HepG2 (cell line): ENCODE data around the gene CGB8. TPM values are rescaled to one million over a fixed set of nuclear protein-coding genes. Genes with fewer than 3 reads are reported as not detected.

Experiments used
- DBP ChIP-seq: sonication (generic); formaldehyde crosslinking; IDR thresholded peaks from 2 replicates; pipeline ENCODE4 v1.4.0; 2020; ENCODE audit warnings: missing genetic modification reagents; ENCODE audit errors: not compliant biosample characterization
- LCORL ChIP-seq, 2 experiments: fragments of 450-650 bp in 1 of 2; sonication (generic) in 1 of 2; formaldehyde crosslinking in 1 of 2; IDR thresholded peaks; 2 replicates each; pipeline versions ENCODE4 v1.5.0 to v1.6.1; 2017 to 2020; ENCODE audit warnings: antibody characterized with exemption in 1 of 2, missing genetic modification reagents in 1 of 2
- MAZ ChIP-seq, 2 experiments: sonication (generic) in 1 of 2; formaldehyde crosslinking in 1 of 2; IDR thresholded peaks; 2 replicates each; pipeline versions ENCODE4 v1.5.0 to v1.6.1; 2012 to 2020; ENCODE audit warnings: low read depth in 2 of 2, mild to moderate bottlenecking in 2 of 2, borderline replicate concordance in 1 of 2, improper control_type of control experiment in 1 of 2, low read length in 1 of 2, missing genetic modification reagents in 1 of 2, moderate library complexity in 1 of 2
- RBFOX2 ChIP-seq: fragments of 200-400 bp; formaldehyde crosslinking; IDR thresholded peaks from 2 replicates; pipeline ENCODE4 v1.6.1; 2017; ENCODE audit warnings: low read depth, mild to moderate bottlenecking, low read length
- SOX6 ChIP-seq, 2 experiments: fragments of 450-650 bp in 1 of 2; sonication (generic) in 1 of 2; formaldehyde crosslinking in 1 of 2; IDR thresholded peaks; 2 replicates each; pipeline versions ENCODE4 v1.4.0 to v1.6.1; 2017 to 2020; ENCODE audit warnings: antibody characterized with exemption in 1 of 2, mild to moderate bottlenecking in 1 of 2, missing genetic modification reagents in 1 of 2
- ZBTB3 ChIP-seq: sonication (generic); formaldehyde crosslinking; IDR thresholded peaks from 2 replicates; pipeline ENCODE4 v1.4.0; 2020; ENCODE audit warnings: low read depth, mild to moderate bottlenecking, moderate library complexity, missing genetic modification reagents, borderline replicate concordance
- ZNF232 ChIP-seq: sonication (generic); formaldehyde crosslinking; IDR thresholded peaks from 2 replicates; pipeline ENCODE4 v1.4.0; 2020; ENCODE audit warnings: missing genetic modification reagents, borderline replicate concordance
- ZNF280B ChIP-seq: sonication (generic); formaldehyde crosslinking; IDR thresholded peaks from 2 replicates; pipeline ENCODE4 v1.5.0; 2020; ENCODE audit warnings: missing genetic modification reagents, mild to moderate bottlenecking, borderline replicate concordance
- ZNF446 ChIP-seq: sonication (generic); formaldehyde crosslinking; IDR thresholded peaks from 2 replicates; pipeline ENCODE4 v1.5.0; 2020; ENCODE audit warnings: mild to moderate bottlenecking, missing genetic modification reagents
- ZNF761 ChIP-seq: sonication (generic); formaldehyde crosslinking; conservative IDR thresholded peaks from 2 replicates; pipeline ENCODE4 v1.4.0; 2020; ENCODE audit warnings: mild to moderate bottlenecking, missing genetic modification reagents
- ZNF777 ChIP-seq: sonication (generic); formaldehyde crosslinking; IDR thresholded peaks from 2 replicates; pipeline ENCODE4 v1.4.0; 2020; ENCODE audit warnings: missing genetic modification reagents
- polyA plus RNA-seq, 8 experiments: library from polyadenylated mRNA; depleted of rRNA in 3 of 8; stranded (reverse) in 7 of 8; unstranded in 1 of 8; fragments of >200 nt; fragmentation: Illumina TruSeq in 4 of 8; extraction: Trizol in 4 of 8; gene quantifications; 2 replicates each; pipeline versions ENCODE4 v1.2.1 to v1.2.3, GENCODE V29; 2011 to 2016; ENCODE audit warnings: low read depth in 4 of 8, missing spikeins in 1 of 8, mixed read lengths in 1 of 8; ENCODE audit not compliant: insufficient read depth in 1 of 8
- total RNA-seq, 5 experiments: library from RNA; depleted of rRNA; stranded (reverse); fragments of >200 nt; fragmentation: Illumina TruSeq; extraction: Trizol; gene quantifications; 2 replicates each; pipeline ENCODE4 v1.2.3, GENCODE V29; 2016; ENCODE audit warnings: low read depth in 1 of 5
- TF ChIP-seq, protein P1 (sequence below): sonication (generic); formaldehyde crosslinking; IDR thresholded peaks from 2 replicates; pipeline ENCODE4 v1.5.0; 2020; ENCODE audit warnings: mild to moderate bottlenecking, missing genetic modification reagents
- TF ChIP-seq, protein P2 (sequence below): sonication (generic); formaldehyde crosslinking; IDR thresholded peaks from 2 replicates; pipeline ENCODE4 v1.4.0; 2020; ENCODE audit warnings: missing genetic modification reagents, borderline replicate concordance
- TF ChIP-seq, protein P3 (sequence below): sonication (generic); formaldehyde crosslinking; IDR thresholded peaks from 2 replicates; pipeline ENCODE4 v1.8.0; 2022; ENCODE audit warnings: low read depth, missing genetic modification reagents
- TF ChIP-seq, protein P4 (sequence below): sonication (generic); formaldehyde crosslinking; IDR thresholded peaks from 2 replicates; pipeline ENCODE4 v1.5.0; 2020; ENCODE audit warnings: mild to moderate bottlenecking, missing genetic modification reagents

The CGB8 gene
- total and polyA plus RNA-seq, 2 of the 13 experiments (the other 11 are each of a cell fraction or from before 2014, with no cell fraction given) = not detected

GRCh38 chr19:49017666-49018351, 31.1 kb downstream of the CGB8 start (continued):
- TF ChIP-seq, protein P1, sequence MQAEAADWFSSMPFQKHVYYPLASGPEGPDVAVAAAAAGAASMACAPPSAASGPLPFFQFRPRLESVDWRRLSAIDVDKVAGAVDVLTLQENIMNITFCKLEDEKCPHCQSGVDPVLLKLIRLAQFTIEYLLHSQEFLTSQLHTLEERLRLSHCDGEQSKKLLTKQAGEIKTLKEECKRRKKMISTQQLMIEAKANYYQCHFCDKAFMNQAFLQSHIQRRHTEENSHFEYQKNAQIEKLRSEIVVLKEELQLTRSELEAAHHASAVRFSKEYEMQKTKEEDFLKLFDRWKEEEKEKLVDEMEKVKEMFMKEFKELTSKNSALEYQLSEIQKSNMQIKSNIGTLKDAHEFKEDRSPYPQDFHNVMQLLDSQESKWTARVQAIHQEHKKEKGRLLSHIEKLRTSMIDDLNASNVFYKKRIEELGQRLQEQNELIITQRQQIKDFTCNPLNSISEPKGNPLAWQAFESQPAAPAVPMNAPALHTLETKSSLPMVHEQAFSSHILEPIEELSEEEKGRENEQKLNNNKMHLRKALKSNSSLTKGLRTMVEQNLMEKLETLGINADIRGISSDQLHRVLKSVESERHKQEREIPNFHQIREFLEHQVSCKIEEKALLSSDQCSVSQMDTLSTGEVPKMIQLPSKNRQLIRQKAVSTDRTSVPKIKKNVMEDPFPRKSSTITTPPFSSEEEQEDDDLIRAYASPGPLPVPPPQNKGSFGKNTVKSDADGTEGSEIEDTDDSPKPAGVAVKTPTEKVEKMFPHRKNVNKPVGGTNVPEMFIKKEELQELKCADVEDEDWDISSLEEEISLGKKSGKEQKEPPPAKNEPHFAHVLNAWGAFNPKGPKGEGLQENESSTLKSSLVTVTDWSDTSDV (CRISPR knock-in tag) = no peak
- TF ChIP-seq, protein P2, sequence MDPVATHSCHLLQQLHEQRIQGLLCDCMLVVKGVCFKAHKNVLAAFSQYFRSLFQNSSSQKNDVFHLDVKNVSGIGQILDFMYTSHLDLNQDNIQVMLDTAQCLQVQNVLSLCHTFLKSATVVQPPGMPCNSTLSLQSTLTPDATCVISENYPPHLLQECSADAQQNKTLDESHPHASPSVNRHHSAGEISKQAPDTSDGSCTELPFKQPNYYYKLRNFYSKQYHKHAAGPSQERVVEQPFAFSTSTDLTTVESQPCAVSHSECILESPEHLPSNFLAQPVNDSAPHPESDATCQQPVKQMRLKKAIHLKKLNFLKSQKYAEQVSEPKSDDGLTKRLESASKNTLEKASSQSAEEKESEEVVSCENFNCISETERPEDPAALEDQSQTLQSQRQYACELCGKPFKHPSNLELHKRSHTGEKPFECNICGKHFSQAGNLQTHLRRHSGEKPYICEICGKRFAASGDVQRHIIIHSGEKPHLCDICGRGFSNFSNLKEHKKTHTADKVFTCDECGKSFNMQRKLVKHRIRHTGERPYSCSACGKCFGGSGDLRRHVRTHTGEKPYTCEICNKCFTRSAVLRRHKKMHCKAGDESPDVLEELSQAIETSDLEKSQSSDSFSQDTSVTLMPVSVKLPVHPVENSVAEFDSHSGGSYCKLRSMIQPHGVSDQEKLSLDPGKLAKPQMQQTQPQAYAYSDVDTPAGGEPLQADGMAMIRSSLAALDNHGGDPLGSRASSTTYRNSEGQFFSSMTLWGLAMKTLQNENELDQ (CRISPR knock-in tag) = no peak
- TF ChIP-seq ZNF777 (peak; percentile 56), RBFOX2 (peak; percentile 56), ZNF232 (CRISPR knock-in tag) (no peak), ZNF446 (no peak), LCORL (IDR thresholded peaks at IDR 0.05) (no peak), LCORL (CRISPR knock-in tag; IDR thresholded peaks at IDR 0.05) (no peak), ZNF761 (no peak), ZBTB3 (CRISPR knock-in tag) (no peak), ZNF280B (no peak), MAZ (IDR thresholded peaks at IDR 0.05; ENCODE audit: borderline replicate concordance, low read depth, low read length) (peak; percentile 42; the same call in 1 of the 2 replicates), MAZ (CRISPR knock-in tag; IDR thresholded peaks at IDR 0.05; ENCODE audit: low read depth) (no peak), SOX6 (IDR thresholded peaks at IDR 0.05) (no peak), SOX6 (CRISPR knock-in tag; IDR thresholded peaks at IDR 0.05) (no peak), DBP (peak; percentile 29)
- TF ChIP-seq, protein P3, sequence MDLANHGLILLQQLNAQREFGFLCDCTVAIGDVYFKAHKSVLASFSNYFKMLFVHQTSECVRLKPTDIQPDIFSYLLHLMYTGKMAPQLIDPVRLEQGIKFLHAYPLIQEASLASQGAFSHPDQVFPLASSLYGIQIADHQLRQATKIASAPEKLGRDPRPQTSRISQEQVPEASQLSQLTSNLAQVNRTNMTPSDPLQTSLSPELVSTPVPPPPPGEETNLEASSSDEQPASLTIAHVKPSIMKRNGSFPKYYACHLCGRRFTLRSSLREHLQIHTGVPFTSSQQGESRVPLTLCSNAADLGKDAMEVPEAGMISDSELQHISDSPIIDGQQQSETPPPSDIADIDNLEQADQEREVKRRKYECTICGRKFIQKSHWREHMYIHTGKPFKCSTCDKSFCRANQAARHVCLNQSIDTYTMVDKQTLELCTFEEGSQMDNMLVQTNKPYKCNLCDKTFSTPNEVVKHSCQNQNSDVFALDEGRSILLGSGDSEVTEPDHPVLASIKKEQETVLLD (CRISPR knock-in tag) = no peak
- TF ChIP-seq, protein P4, sequence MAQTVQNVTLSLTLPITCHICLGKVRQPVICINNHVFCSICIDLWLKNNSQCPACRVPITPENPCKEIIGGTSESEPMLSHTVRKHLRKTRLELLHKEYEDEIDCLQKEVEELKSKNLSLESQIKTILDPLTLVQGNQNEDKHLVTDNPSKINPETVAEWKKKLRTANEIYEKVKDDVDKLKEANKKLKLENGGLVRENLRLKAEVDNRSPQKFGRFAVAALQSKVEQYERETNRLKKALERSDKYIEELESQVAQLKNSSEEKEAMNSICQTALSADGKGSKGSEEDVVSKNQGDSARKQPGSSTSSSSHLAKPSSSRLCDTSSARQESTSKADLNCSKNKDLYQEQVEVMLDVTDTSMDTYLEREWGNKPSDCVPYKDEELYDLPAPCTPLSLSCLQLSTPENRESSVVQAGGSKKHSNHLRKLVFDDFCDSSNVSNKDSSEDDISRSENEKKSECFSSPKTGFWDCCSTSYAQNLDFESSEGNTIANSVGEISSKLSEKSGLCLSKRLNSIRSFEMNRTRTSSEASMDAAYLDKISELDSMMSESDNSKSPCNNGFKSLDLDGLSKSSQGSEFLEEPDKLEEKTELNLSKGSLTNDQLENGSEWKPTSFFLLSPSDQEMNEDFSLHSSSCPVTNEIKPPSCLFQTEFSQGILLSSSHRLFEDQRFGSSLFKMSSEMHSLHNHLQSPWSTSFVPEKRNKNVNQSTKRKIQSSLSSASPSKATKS (CRISPR knock-in tag) = no peak
